GM12872 (cell line): ENCODE results near the gene ACRBP.

ENCODE experiments used
- CTCF ChIP-seq: IDR thresholded peaks from 3 replicates; pipeline ENCODE4 v1.5.1; 2011; ENCODE audit warnings: low read depth, mild to moderate bottlenecking, low read length, moderate library complexity; ENCODE audit not compliant: insufficient read depth

Gene ACRBP

DNA sequence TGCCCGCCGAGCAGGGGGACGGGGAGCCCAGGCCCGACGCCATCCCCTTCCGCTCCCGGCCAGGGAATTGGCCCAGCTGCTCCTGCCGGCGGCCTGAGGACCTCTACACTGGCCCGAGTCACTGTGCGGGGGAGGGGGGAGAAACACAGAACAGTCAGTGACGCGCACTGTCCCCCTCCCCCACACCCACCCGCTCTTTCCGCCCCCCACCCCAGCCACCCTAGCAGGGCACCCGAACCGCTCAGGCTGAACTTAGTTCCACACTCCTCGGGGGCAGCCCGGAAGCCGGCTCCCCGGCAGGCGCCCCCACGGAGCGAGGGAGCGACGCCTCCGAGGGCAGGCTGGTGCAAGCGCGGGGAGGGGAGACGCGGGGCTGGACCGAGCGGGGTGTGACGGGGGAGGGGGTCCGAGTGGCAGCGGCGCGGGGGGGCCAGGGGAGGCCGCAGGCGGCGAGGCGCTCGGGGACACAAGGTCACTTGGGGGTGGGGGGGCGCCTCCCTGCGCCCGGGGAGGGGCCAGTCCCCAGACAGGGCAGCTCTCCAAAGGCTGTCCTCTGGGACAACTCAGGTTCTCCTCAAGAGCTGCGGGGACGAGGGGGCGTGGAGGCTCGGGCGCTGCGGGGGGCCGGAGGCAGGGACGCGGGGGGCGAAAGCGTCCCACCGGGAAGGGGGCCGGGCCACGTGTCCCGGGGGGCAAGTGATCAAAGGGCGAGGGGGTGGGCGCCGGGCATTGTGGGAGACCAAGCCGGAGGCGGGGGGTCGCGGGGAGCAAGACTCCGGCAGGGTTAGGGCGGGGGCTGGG is 40.7 kb downstream of the ACRBP start:
- no peak for TF ChIP-seq CTCF

GRCh38 chr12:6605421-6606330 is 41.6 kb downstream of the ACRBP start:
- TF ChIP-seq CTCF: no peak

DNA sequence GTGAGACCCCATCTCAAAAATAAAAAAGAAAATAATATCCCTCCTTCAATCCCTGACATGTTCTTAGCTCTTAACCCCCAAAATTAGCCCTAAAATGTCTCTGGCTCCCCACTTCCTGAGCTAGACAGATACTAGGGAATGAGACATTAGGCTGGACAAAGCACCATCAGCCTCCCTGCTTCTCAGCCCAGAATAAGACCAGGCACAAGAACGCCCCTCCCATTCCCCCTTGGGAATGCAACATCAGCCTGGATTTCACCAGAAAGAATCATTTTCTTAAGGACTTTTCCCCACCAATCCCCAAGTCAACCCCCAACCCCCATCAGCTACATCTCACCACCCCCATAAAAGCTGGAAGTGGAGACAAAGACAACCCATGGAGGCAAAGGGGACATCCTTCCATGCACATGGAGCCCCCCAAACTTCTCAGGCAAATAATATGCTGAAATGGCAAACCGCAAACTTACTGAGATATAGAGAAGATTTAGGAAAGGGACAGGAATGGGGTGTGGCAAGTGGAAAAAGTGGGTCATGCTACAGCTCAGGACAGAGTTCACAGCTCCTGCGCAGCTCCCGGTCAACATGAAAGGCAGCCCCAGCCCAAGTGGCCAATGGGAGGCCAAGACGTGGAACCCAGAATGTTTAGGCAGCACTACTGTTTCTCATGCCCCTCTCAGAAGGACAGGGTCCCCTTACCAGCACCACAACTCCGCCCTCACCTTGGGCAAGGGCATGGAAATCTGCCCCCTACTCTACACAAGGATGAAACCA is 42.8 kb downstream of the ACRBP start:
- no peak for TF ChIP-seq CTCF

DNA sequence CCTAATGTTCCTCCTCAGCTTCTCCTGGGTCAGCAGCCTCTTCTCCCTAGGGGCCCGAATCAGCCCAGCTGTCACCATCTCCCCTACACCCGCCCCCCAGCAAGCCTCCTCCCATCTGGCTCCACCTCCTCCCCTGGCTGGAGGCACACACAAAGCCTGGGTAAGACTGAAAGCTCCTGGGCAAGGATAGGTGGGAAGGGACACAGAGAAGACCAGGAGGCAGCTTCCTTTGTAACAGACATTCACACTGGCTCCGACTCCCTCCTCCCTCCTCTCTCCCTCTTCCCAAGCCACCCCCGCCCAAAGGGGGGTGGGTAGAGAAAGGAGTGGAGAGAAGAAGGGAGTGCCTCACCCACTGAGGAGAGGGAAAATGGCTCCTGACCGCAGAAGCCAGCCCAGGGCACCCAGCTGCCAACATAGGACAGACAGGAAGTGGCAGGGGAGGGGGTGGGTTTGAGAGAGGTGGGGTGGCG is 44.1 kb downstream of the ACRBP start:
- no peak for TF ChIP-seq CTCF

DNA sequence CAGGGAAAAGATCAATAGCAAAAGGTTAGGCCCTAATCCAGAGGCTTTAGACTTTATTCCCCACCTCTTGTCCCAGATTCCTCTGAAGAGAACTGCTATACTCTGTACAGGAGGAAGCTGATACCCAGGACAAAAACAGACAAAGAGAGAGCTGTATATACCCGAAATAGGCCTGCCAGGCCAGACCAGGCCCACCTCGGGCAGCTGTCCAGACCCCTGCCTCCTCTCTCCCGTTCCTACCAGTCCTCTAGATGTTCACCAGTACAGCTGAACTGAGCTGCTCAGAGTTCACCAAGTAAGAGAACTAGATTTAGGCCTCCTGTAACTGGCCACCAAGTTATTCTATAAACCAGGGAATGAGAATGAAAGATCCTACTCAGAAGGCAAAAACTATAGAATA is 44.7 kb downstream of the ACRBP start:
- no peak for TF ChIP-seq CTCF

DNA sequence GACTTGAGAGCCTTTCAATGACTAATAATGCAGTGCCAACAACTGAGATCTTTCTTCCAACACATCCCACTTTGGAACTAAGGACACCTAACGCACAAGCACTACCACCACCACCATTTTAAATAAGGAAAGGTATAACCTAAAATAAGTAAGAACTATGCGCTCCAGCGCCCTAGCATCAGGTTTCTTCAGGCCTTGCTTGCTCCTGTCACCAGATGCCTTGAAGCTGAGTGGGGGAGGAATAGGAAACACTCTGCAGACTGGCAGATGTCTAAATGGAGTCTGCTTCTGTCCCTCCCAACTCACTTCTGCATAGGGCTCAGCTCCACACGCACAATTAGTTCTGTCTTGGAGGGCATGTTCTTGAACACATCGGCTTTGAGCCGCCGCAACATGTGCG is 55.1 kb downstream of the ACRBP start:
- TF ChIP-seq CTCF: no peak
